Stimulated activated CD4-positive, alpha-beta T cell treated with anti-CD3 and anti-CD28 coated beads, Interleukin-2, amount 100 ng/mL, for 4 hours (primary cell): ENCODE results near the gene MX1.

ENCODE experiments used
- DNase-seq: peaks from one replicate; pipeline ENCODE4 v3.0.0-alpha.2; 2020; ENCODE audit warnings: low read depth

MX1 gene

DNA sequence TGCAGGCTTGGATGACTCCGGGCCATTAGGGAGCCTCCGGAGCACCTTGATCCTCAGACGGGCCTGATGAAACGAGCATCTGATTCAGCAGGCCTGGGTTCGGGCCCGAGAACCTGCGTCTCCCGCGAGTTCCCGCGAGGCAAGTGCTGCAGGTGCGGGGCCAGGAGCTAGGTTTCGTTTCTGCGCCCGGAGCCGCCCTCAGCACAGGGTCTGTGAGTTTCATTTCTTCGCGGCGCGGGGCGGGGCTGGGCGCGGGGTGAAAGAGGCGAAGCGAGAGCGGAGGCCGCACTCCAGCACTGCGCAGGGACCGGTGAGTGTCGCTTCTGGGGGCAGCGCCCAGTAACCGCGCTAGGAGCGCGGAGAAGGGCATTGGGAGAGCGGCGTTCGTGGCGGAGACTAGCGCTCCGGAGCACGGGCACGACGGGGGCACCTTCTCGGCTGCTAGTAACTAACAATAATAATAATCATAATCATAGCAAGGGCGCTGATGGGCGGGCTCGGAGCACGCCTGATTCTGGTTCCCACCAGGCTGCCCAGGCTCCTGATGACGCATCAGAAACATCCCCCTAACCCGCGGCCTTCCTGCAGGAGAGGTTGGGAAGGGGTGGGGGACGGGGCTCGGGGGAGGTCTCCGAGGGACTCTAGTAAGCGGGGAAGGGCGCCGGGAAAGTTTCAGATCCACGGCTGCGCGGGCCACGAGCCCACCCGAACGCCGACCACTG, at the start of gene MX1:
MX1 (plus strand) TSS at position 286 of the 722 bp plus-strand sequence. CDS start 5,832 bp downstream, outside the sequence.
- DNase-seq: peak; percentile 95

GRCh38 chr21:41377715-41378114, 48.3 kb upstream of the MX1 start:
- no peak for DNase-seq

DNA sequence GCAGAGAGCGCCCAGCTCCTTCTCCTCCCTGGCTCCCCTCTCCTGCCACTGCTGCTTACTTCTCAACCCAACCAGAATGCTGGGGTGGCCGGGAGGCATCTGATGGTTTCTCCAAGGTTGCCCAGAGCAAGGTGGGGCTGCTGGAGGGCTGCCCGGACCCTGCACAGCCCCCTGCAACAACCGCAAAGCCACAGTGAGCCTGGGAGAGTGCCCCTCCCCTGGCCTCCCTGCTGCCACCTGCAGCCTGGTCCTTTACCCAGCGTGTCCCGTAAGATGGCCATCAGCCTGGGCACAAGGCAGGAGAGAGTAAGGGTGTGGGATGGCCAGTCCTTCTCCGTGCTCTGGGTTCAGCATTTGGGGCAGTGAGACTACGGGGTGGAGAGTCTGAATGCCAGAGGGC, 47.2 kb upstream of the MX1 start:
- no peak for DNase-seq

DNA sequence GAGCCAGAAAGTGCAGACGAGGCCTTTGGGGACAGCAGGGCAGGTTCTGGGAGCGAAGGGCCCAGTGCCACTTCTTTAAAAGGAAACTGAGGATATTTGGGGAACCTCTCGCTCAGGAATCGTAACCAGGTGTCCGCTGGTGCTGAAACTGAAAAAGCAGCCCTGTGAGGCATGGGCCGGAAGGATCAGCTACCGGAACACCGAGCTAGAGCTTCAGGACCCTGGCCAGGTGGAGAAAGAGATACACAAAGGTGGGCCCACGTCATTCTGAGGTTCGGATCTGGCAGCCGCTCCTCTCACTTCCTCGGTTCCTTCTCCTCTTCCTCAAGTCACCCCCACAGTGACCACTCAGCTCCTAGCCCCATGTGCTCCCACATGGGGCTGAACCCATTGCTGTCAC, 46.1 kb upstream of the MX1 start:
- DNase-seq: no peak

DNA sequence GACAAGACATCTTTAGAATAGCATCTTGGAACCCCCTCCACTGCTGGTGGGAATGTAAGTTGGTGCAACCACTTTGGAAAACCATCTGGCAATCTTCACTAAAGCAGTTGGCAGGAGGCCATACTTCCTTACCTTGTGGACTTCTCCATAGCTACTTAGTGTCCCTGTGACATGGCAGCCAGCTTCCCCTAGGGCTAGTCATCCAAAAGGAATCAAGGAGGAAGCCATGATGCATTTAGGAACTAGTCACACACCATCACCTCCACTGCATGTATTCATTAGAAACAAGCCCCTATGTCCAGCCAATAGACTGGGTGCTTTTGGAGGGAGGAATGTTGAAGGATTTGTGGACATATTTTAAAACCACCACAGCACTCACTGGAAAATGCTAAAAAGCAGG, 44.3 kb upstream of the MX1 start:
- no peak for DNase-seq

- no peak for DNase-seq
Measured at GRCh38 chr21:41387042-41387819, 38.8 kb upstream of the MX1 start.

GRCh38 chr21:41387824-41388223, 38.2 kb upstream of the MX1 start:
- no peak for DNase-seq

- DNase-seq: no peak
Measured at GRCh38 chr21:41388259-41388658, 37.8 kb upstream of the MX1 start.

- DNase-seq: no peak
Measured at GRCh38 chr21:41390043-41390639, 35.9 kb upstream of the MX1 start.

DNA sequence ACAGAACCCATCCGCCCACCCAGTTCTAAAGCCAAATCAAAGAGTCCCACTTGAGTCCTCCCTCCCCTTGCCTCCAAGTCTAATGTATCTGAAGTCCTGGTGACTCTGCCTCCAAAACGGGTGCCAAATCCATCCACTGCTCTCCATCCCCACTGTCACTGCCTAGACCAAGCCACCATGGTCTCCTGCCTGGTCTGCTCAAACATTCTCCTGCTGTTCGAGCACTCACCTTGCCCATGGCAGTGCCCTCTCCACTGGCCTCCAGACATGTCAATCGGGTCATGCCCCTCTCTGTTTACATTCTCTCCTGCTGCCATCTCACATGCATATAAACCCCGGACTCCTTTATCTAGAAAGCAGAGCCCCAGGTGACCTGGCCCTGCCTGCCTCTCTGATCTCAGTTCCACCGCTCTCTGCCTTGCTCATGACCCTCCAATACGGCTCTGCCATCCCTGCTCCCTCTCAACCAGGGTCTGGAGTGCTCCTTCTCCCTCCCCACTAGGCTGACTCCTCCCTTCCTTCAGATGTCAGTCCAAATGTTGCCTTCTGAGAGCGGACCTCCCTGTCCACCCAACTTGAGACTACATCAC, 32.1 kb upstream of the MX1 start:
- no peak for DNase-seq

- DNase-seq: no peak
Measured at GRCh38 chr21:41396558-41397075, 29.4 kb upstream of the MX1 start.

DNA sequence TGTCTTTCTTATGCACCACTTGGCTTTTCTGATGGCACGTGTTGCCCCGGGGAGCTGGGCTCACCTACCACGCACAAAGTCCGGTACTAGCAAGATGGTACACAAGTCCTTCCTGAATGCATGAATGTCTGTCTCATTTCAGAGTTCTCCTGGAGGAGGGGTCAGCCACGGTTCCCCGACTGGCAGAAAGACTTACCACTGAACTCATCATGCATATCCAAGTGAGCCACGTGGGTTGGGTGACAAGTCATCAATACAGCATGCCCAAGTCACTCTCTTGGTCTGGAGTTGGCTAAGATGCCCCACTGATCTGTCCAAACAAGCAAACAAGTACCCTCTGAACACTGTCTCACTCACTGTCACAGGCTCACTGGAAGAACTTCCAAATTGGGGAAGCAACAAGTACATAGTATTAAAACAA, 28.6 kb upstream of the MX1 start:
- DNase-seq: no peak

- DNase-seq: no peak
Measured at GRCh38 chr21:41398251-41398650, 27.8 kb upstream of the MX1 start.

DNA sequence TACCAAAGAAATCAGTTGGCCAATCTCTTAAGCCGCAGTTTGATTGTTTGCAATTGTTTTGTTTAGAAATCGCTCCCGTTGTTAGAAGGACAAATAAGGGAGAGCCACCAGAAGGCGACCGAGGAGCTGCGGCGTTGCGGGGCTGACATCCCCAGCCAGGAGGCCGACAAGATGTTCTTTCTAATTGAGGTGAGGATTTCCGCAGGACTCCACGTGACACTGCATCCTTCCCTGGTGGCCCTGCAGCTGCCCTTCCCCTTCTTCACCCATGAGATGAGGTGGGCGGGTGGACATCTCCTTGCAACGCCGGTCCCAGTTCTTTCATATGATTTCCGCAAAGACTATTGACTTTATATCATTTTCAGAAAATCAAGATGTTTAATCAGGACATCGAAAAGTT, 27.2 kb upstream of the MX1 start:
- DNase-seq: no peak

- DNase-seq: no peak
Measured at GRCh38 chr21:41399246-41399800, 26.7 kb upstream of the MX1 start.

DNA sequence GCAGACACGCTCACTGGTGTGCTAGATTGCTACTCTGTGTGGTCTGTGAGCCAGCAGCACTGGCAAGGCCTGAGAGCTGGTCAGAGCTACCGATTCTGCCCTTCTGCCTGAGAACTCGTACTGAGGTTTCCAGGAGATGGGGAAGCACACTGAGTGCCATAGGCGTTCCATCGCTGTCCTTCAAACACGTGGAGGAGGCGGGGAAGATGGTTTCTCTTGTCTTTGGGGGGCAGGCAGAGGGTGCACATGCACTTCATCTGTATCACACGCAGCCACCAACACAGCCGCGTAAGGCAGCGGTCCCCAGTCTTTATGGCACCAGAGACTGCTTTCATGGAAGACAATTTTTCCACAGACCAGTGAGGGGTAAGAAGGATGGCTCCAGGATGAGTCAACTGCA, 23.8 kb upstream of the MX1 start:
- no peak for DNase-seq

DNA sequence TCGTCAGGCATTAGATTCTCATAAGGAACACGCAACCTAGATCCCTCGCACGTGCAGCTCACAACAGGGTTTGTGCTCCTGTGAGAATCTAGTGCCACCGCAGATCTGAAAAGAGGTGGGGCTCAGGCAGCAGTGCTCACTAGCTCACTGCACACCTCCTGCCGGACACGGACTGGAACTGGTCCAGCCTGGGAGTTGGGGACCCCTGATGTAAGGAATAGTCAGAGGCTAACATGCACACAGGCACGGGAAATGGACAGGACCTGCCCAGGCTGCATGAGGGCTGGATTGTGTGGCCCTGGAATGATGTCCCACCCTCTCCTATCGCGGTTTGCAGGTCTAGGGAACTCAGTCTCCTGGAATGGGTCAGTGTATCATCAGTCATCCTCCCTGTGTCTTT, 23.2 kb upstream of the MX1 start:
- no peak for DNase-seq

GRCh38 chr21:41403331-41403730, 22.7 kb upstream of the MX1 start:
- no peak for DNase-seq

DNA sequence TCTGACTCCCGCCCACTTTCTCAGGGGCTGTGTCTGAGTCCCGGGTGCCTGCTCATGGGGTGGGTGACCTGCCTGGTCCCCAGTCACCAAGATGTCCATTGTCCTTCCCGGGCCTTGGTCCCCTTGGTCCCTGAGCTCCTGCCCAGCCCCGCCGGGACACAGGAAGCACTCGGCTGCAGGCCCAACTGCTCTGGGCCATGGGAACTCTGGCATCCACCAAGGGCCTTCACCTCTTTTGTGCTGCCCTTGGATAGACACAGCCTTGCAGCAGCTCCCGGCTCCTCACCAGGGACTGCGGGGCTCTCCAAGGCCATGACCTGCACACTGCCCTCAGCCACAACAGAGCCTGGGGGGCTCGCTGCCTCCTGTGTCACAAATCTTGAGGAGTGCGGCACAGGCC, 22.1 kb upstream of the MX1 start:
- DNase-seq: no peak

GRCh38 chr21:41405321-41405720, 20.7 kb upstream of the MX1 start:
- no peak for DNase-seq

DNA sequence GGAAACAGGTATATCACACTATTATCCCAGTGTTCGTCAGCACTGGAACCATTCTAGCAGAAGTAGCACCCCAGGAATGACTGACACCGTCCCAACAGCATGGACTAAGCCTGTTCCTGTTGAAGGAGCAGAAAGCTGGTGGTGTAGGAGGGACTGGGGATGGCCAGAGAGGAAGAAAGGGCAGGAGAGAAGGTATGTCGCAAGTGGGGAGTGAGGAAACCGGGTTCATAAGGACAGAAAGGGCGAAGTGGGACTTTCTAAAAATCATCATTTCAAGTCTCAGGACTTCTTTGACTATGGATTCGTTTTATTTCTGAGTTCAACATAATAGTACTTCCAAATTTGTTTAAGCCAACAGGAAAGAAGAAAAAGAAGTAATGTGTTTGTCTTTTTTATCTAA, 19.7 kb upstream of the MX1 start:
- no peak for DNase-seq
